ENCODE data around the gene SLC35B2.

Gene SLC35B2

GRCh38 chr6:44207966-44208365 is 49.4 kb downstream of the SLC35B2 start:
- no peak for TF ChIP-seq SIN3A (IDR thresholded peaks at IDR 0.05; ENCODE audit: borderline replicate concordance, insufficient read depth, low read length)
- no peak for TF ChIP-seq FOXP2 (optimal IDR thresholded peaks at IDR 0.05; ENCODE audit: borderline replicate concordance, extremely low read depth, extremely low read length, insufficient read depth)
- no peak for TF ChIP-seq POLR2AphosphoS5 (IDR thresholded peaks at IDR 0.05; ENCODE audit: low read depth, low read length)
- no peak for TF ChIP-seq TAF1 (IDR thresholded peaks at IDR 0.05; ENCODE audit: borderline replicate concordance, insufficient read depth, low read length)
- no peak for TF ChIP-seq REST (IDR thresholded peaks at IDR 0.05; ENCODE audit: insufficient read depth in 1 of 2, low read depth in 2 of 2, low read length in 2 of 2)

Data from PFSK-1 (cell line).